ENCODE results near the gene USHBP1.
A peak's percentile ranks its signal among the peaks of the same experiment; 100 is the strongest.

The USHBP1 gene

DNA sequence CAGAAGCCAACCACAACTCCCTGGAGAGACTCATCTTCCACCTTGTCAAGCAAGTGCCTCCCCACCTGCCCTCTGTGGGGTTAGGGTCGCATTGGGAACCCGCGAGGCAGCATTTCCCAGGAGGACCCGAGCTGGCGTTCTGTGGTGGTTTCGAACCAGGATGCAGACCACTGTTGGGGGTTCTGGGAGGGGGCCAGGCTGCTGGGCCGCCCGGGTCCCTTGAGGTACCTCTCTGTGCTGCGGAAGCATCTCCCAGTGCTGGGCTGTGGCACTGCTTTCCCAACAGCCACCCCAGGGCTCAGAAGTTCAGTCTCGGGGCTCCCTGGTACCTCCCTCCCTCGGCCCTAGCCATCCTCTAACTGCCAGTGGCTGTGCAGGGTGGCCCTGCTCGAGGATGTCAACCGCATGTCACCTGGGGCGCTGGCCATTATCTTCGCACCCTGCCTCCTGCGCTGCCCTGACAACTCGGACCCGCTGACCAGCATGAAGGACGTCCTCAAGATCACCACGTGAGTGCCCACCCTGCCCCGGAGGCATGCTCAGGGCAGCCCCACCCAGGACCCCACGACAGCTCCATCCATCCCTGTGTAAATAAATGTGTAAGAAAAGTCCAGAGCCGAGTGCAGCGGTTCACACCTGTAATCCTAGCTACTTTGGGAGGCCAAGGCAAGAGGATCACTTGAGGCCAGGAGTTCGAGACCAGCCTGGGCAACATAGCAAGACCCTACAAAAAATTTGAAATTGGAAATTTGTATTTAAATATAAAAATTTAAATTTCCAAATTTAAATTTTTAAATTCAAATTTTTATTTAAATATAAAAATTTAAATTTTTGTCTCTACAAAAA is 57.6 kb downstream of the USHBP1 start:
- no peak for DNase-seq

DNA sequence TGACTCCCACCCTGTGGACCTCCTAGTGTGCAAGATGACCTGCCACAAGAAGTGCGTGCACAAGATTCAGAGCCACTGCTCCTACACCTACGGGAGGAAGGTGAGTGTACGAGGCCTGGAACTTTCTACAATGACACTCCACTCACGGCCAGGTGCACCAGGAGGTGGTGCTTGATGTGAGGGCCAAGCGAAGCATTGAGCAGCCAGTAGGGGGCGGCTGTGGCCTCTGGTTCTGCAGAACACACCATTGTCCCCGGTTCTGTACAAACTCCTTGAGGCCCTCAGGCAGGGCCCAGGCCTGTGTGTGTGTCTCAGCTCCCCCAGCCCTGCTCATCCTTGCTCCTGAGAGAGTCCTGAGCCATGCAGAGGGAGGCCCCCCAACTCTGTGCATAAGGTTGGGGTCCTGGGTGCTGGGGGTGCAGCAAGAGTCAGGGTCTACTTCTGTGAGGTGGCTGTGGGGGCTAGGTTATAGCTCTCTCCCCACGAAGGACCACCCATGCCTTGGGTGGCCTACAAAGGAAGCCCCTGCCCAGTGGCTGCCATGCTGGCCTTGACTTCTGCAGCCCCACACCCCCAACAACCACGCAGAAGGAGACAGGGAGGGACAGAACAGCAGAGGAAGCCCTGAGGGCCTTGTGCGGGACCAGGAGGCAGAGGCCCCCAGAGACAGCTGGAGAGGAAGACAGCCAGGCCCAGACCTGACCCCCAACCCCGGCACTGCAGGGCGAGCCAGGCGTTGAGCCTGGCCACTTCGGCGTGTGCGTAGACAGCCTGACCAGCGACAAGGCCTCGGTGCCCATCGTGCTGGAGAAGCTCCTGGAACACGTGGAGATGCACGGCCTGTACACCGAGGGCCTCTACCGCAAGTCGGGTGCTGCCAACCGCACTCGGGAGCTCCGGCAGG is 59.1 kb downstream of the USHBP1 start:
- DNase-seq: peak; percentile 69

DNA sequence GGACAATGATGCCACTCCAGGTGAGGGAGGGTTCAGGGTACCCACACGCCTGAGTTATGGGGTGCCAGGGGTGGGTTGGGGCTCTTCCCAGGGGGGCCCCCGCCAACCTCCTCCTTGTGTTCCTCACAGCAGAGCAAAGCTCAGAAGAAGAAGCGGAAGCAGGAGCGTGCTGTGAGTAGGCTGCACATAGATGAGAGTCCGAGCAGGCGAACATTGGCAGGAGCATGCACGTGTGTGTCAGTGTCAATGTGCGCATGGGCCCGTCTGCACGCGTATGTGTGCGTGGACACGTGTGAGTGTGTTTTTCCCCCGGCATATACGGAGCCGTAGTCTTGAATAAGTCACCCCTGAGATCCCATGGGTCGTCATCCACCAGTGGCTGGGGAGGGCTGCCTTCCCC is 61.8 kb downstream of the USHBP1 start:
- no peak for DNase-seq

DNA sequence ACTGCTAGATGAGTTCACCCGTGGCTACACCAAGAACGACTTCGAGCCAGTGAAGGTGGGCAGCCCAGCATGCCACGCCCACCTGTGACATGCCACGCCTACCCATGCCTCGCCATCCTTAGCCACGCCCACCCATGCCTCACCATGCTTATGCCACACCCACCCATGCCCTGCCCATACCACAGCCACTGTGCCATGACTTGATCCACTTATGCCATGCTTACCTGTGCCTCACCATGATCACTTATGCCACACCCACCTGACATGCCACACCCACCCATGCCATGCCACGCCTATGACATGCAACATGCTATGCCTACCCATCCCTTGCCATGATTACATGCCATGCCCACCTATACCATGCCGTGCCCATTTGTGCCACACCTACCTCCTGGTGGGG is 62.3 kb downstream of the USHBP1 start:
- no peak for DNase-seq

DNA sequence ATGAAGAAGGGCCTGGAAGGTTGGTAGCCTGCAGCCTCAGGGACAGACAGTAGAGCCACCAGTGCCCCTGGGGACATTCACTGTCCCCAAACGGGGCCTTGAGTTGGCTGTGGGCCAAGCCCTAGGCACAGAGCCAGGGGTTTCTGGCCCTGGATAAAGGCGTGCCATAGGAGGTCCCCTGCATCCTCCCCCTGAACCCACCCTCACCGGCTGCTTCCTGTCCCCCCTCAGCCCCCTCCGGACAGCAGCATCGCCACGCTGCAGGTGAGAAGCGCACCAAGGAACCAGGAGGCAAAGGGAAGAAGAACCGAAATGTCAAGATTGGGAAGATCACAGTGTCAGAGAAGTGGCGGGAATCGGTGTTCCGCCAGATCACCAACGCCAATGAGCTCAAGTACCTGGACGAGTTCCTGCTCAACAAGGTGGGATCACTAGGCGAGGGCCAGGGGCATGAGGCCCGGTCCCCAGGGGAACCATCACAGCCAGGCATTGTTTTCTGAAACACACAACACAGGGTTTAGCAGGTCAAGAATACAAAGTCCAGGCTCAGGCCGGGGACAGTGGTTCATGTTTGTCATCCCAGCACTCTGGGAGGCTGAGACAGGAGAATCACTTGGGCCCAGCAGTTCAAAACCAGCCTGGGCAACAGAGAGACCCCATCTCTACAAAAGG is 64.0 kb downstream of the USHBP1 start:
- no peak for DNase-seq
